ENCODE results near the gene ZFAND5. TPM values are rescaled to one million over a fixed set of nuclear protein-coding genes. Genes with fewer than 3 reads are reported as not detected.
A peak's percentile ranks its signal among the peaks of the same experiment; 100 is the strongest.

The ZFAND5 gene
- total and polyA plus RNA-seq, 2 of the 13 experiments (the other 11 are each of a cell fraction or from before 2014, with no cell fraction given), result 53.4 to 60.2 TPM

DNA sequence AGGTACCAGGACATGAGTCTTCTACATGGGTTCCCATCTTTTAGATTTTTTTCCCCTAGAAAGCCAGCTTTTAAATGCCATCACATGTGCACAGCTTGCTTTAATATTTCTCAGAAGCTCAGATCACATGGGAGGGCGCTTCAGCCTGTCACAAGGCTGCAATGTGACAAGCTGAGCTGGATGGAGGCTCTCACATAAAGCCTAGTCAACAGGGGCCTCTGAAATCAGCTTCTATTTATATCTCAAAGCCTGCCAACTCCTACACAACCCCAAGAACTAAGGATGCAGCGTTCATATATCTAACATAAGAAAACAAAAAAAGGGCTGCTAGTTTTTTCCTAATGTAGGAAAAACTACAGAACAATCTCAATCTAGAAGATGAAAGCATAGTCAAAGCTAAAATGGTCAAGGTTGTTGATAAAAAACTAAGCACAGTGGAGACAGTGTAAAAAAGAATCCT lies 2.3 kb downstream of the ZFAND5 start (continued):
- TF ChIP-seq, protein P1, sequence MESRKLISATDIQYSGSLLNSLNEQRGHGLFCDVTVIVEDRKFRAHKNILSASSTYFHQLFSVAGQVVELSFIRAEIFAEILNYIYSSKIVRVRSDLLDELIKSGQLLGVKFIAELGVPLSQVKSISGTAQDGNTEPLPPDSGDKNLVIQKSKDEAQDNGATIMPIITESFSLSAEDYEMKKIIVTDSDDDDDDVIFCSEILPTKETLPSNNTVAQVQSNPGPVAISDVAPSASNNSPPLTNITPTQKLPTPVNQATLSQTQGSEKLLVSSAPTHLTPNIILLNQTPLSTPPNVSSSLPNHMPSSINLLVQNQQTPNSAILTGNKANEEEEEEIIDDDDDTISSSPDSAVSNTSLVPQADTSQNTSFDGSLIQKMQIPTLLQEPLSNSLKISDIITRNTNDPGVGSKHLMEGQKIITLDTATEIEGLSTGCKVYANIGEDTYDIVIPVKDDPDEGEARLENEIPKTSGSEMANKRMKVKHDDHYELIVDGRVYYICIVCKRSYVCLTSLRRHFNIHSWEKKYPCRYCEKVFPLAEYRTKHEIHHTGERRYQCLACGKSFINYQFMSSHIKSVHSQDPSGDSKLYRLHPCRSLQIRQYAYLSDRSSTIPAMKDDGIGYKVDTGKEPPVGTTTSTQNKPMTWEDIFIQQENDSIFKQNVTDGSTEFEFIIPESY (CRISPR knock-in tag; IDR thresholded peaks at IDR 0.05), result no peak
- TF ChIP-seq DRAP1 (CRISPR knock-in tag; IDR thresholded peaks at IDR 0.05), result 0 out of 2 replicates have a peak, but pooled peaks have one; percentile 14
- TF ChIP-seq KLF16 (CRISPR knock-in tag; IDR thresholded peaks at IDR 0.05), result 0 out of 4 replicates have a peak, but pooled peaks of 1 of the 2 experiments have one; percentile 10
- no peak for TF ChIP-seq ZNF841 (CRISPR knock-in tag; IDR thresholded peaks at IDR 0.05; ENCODE audit: borderline replicate concordance)
- peak; percentile 67; the same call in 1 of the 2 replicates for TF ChIP-seq SIN3A (IDR thresholded peaks at IDR 0.05; ENCODE audit: borderline replicate concordance, low read depth, low read length)
- TF ChIP-seq NFRKB (IDR thresholded peaks at IDR 0.05), result no peak

GRCh38 chr9:72362118-72362531 lies 2.9 kb downstream of the ZFAND5 start:
- WGBS (ENCODE audit: low lambda C conversion rate), result 8% methylated on average over 2 of the region's 2 CpGs
- intact Hi-C loops (cut with micrococcal nuclease; ENCODE audit: unreplicated experiment) (loop anchor here (1.0 to 5.0 kb wide), 3 partner anchors 8 to 450 kb away; partner anchors contain the start of genes ABHD17B and C9orf85), in situ Hi-C loops (cut with HindIII; ENCODE audit: extremely low pct_ligation_motif_present, low pct_unique_long_range_greater_than_20kb) (loop anchor here (10.0 kb wide), 1 partner anchor 473 kb away; no protein-coding TSS in a partner anchor)
- no TSS peak for BruUV-seq (replicated peaks)
- Histone ChIP-seq H3K4me3 (replicated peaks in 1 of 3; ENCODE audit: insufficient read depth in 1 of 3, low read depth in 2 of 3, low read length in 3 of 3) (peak overlapping the region; percentile 81 to 97 (median 95)), H4K20me1 (ENCODE audit: insufficient read depth, low read length) (peaks cover 51% of the 10 kb centered on the region), H3K9ac (ENCODE audit: insufficient read depth, low read depth, low read length) (peak overlapping the region; percentile 97), H3K27ac (ENCODE audit: extremely low read length, insufficient read depth, low read length) (peak overlapping the region; percentile 99), H2AFZ (ENCODE audit: low read length) (no peak overlapping the region), H3K27me3 (ENCODE audit: control insufficient read depth in 1 of 2, insufficient read depth in 2 of 2, low read length in 2 of 2) (no peaks in the 10 kb centered on the region; a peak in 1 of 5 replicates), H3K4me1 (ENCODE audit: insufficient read depth, low read length) (peaks cover 73% of the 10 kb centered on the region), H3K4me2 (ENCODE audit: low read depth, low read length) (peak overlapping the region; percentile 83), H3K9me3 (ENCODE audit: low read length) (no peaks in the 10 kb centered on the region), H3K36me3 (replicated peaks in 1 of 2; ENCODE audit: control insufficient read depth in 1 of 2, insufficient read depth in 2 of 2, low read length in 2 of 2) (peaks cover 12 to 34% of the 10 kb centered on the region in 2 experiments), H3K79me2 (ENCODE audit: insufficient read depth, low read length) (peaks cover 70% of the 10 kb centered on the region)
- ChIA-PET CTCF (ENCODE audit: low intra/inter-chr PET ratio, low total read pairs) (no interaction called here), POLR2A (interaction anchor here (0.5 to 2.1 kb wide), 6 partner anchors 10 to 1941 kb away, joined by 3 to 11 read pairs (median 4); no protein-coding TSS in a partner anchor)
- FAIRE-seq (peak; percentile 8), ATAC-seq (no peak), DNase-seq (ENCODE audit: low spot score) (peak; percentile 35)
- peak; percentile 61 for TF ChIP-seq CEBPG (CRISPR knock-in tag; IDR thresholded peaks at IDR 0.05)
- TF ChIP-seq SAP130 (CRISPR knock-in tag; IDR thresholded peaks at IDR 0.05; ENCODE audit: low read depth), result peak; percentile 33; the same call in 1 of the 2 replicates
- TF ChIP-seq KLF16 (CRISPR knock-in tag; IDR thresholded peaks at IDR 0.05), result 0 out of 4 replicates have a peak, but pooled peaks of 1 of the 2 experiments have one; percentile 23
- TF ChIP-seq TBP (CRISPR knock-in tag; IDR thresholded peaks at IDR 0.05), result no peak
- no peak for TF ChIP-seq TP53 (CRISPR knock-in tag; conservative IDR thresholded peaks at IDR 0.05)
- TF ChIP-seq ZNF639 (CRISPR knock-in tag; conservative IDR thresholded peaks at IDR 0.05), result no peak
- peak; percentile 52; the same call in 1 of the 2 replicates for TF ChIP-seq ZFP91 (CRISPR knock-in tag; IDR thresholded peaks at IDR 0.05; ENCODE audit: borderline replicate concordance)
- TF ChIP-seq TCF12 (IDR thresholded peaks at IDR 0.05), result no peak
- TF ChIP-seq TCF12 (CRISPR knock-in tag; IDR thresholded peaks at IDR 0.05), result no peak
- TF ChIP-seq CEBPB (IDR thresholded peaks at IDR 0.05; ENCODE audit: borderline replicate concordance, low read depth, low read length), result peak; percentile 47; the same call in 1 of the 2 replicates
- TF ChIP-seq FOSL2 (CRISPR knock-in tag; IDR thresholded peaks at IDR 0.05), result peak; percentile 53; the same call in 1 of the 2 replicates
- peak; percentile 20; the same call in 1 of the 2 replicates for TF ChIP-seq FOSL1 (CRISPR knock-in tag; IDR thresholded peaks at IDR 0.05; ENCODE audit: borderline replicate concordance)
- no peak for TF ChIP-seq HOXA5 (CRISPR knock-in tag; IDR thresholded peaks at IDR 0.05)
- peak in 1 of 2 experiments; percentile 70; a peak in 1 of 4 replicates for TF ChIP-seq MAFK (conservative IDR thresholded peaks at IDR 0.05 in 1 of 2, IDR thresholded peaks at IDR 0.05 in 1 of 2; ENCODE audit: low read length in 2 of 2)

Measured in HepG2 (cell line).